ENCODE measurements around the gene CEBPG.

DNA sequence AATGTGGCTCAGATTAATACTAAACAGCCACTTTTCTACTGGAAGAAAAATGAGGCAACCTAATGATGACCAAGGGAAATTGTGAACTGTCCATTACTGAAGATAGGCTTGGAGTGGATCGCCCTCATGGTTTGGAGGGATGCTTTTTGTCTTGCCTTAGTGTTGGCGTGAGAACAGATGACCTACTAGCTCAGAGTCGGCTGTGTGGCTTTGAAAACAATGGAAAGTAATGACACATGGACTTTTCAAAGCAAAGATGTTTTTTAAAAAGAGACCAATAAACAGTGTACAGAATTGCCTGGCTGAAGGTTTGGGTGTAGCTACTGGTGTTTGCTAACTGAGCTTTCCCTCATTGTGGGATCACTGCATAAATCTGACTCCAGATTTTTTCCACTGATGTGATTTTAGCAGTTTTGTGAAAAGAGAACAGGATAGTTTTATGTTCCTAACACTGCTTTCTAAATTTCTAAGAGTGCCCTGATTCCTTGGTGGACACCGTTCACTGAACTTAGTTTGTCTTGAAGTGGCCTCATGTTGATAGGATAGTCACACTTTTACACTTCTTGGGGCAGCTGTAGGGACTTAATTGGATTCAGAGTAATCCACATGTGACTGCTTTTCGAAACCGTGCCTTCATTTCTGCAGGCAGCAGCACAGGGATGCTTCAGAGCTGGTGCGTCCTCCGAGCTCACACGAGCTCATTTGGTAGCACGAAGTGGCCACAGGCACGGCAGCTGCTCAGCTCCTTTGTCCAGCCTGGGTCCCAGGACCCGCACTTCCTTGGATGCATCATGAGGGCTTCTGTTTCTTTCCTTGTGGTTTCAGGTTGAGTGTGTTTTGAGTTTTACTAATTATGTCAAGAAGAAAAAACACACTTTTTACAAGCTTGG lies 4.3 kb downstream of the CEBPG start:
- TF ChIP-seq, protein P1, sequence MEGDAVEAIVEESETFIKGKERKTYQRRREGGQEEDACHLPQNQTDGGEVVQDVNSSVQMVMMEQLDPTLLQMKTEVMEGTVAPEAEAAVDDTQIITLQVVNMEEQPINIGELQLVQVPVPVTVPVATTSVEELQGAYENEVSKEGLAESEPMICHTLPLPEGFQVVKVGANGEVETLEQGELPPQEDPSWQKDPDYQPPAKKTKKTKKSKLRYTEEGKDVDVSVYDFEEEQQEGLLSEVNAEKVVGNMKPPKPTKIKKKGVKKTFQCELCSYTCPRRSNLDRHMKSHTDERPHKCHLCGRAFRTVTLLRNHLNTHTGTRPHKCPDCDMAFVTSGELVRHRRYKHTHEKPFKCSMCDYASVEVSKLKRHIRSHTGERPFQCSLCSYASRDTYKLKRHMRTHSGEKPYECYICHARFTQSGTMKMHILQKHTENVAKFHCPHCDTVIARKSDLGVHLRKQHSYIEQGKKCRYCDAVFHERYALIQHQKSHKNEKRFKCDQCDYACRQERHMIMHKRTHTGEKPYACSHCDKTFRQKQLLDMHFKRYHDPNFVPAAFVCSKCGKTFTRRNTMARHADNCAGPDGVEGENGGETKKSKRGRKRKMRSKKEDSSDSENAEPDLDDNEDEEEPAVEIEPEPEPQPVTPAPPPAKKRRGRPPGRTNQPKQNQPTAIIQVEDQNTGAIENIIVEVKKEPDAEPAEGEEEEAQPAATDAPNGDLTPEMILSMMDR (IDR thresholded peaks at IDR 0.05; ENCODE audit: low read depth, low read length) = no peak
- no peak for TF ChIP-seq MYC (IDR thresholded peaks at IDR 0.05; ENCODE audit: low read depth, low read length)
